ENCODE measurements around the gene CNKSR3. TPM values are rescaled to one million over a fixed set of nuclear protein-coding genes. Genes with fewer than 3 reads are reported as not detected.

Gene CNKSR3
- total and polyA plus RNA-seq, 4 experiments from 2014 or later = not detected

DNA sequence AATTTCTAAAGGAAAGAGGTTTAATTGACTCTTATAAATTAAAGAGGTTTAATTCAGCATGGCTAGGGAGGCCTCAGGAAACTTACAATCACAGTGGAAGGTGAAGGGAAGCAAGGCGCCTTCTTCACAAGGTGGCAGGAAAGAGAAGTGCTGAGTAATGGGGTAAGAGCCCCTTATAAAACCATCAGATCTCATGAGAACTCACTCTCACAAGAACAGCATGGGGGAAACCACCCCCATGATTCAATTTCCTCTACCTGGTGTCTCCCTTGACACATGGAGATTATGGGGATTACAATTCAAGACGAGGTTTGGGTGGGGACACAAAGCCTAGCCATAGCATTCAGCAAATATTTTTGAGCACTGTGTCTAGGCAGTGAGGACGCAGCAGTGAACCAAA is 150.0 kb downstream of the CNKSR3 start:
- no peak overlapping the region for H3K27ac Mint-ChIP-seq
- H3K9me3 Mint-ChIP-seq = peaks cover 0 to 2% (median 0%) of the 10 kb centered on the region in 8 donors
- H3K27me3 Mint-ChIP-seq = peaks cover 0 to 13% of the 10 kb centered on the region in 2 donors
- H3K9me3 ChIP-seq (ENCODE audit: control insufficient read depth in 1 of 2, low read length in 2 of 2) = no peaks in the 10 kb centered on the region
- CTCF ChIA-PET (ENCODE audit: partially characterized antibody) = no interaction called here
- no peak overlapping the region for H3K4me3 Mint-ChIP-seq
- no peaks in the 10 kb centered on the region for H3K36me3 ChIP-seq (ENCODE audit: insufficient read depth, low read length)
- H3K36me3 Mint-ChIP-seq = no peaks in the 10 kb centered on the region
- no peak overlapping the region for H3K4me3 ChIP-seq (ENCODE audit: low read length in 2 of 2)
- H3K4me1 ChIP-seq (ENCODE audit: insufficient read depth, low read length) = no peaks in the 10 kb centered on the region
- DNase-seq = no peak
- peaks cover 0 to 4% (median 1%) of the 10 kb centered on the region in 4 donors for H3K4me1 Mint-ChIP-seq
- H3K27me3 ChIP-seq (ENCODE audit: insufficient read depth, low read length) = no peaks in the 10 kb centered on the region
- intact Hi-C loops (cut with micrococcal nuclease) = no loop called here
- POLR2A ChIA-PET (ENCODE audit: partially characterized antibody) = no interaction called here
- no peak overlapping the region for H3K27ac ChIP-seq (ENCODE audit: low read depth, low read length)

DNA sequence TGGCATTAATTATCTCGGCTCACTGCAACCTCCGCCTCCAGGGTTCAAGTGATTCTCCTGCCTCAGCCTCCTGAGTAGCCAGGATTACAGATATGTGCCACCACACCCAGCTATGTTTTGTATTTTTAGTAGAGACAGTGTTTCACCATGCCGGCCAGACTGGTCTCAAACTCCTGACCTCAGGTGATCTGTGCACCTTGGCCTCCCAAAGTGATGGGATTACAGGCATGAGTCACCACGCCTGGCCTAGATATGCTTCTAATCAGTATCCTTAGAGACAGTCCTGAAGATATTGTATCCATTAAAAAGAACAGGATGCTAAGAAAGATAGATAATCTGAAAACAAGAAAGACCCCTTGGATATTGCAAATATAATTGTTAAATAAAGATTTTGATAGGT is 150.8 kb downstream of the CNKSR3 start:
- intact Hi-C loops (cut with micrococcal nuclease) = no loop called here
- CTCF ChIA-PET (ENCODE audit: partially characterized antibody) = no interaction called here

DNA sequence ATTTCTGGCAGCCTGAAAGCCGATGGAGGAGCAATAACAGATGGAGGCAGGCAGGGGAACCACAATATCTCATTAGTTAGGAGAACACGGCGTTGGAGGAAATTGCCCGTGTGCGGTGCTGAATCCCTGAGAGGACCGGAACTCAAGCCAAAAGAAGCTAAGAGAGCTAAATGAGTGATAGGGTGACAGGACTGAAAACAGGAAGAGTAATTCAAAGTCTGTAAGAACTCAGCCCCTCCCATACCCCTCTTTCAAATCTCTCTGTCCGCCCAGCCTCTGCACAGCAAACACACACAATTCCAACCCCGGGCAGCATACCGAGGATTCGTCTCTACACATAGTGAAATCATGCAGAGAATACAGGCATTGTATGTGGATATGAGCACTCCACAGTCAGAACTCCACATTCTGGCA is 151.3 kb downstream of the CNKSR3 start:
- intact Hi-C loops (cut with micrococcal nuclease) = no loop called here
- Histone ChIP-seq H3K27me3 (ENCODE audit: insufficient read depth, low read length) (no peaks in the 10 kb centered on the region), H3K4me3 (ENCODE audit: low read length in 2 of 2) (no peak overlapping the region), H3K9me3 (ENCODE audit: control insufficient read depth in 1 of 2, low read length in 2 of 2) (no peaks in the 10 kb centered on the region), H3K36me3 (ENCODE audit: insufficient read depth, low read length) (no peaks in the 10 kb centered on the region), H3K4me1 (ENCODE audit: insufficient read depth, low read length) (no peaks in the 10 kb centered on the region), H3K27ac (ENCODE audit: low read depth, low read length) (no peak overlapping the region)
- H3K4me3 Mint-ChIP-seq = peak overlapping the region in 4 of 8 donors; percentile 15 to 63 (median 52)
- peaks cover 0 to 5% (median 0%) of the 10 kb centered on the region in 8 donors for H3K9me3 Mint-ChIP-seq
- no peaks in the 10 kb centered on the region for H3K36me3 Mint-ChIP-seq
- DNase-seq = no peak
- POLR2A ChIA-PET (ENCODE audit: partially characterized antibody) = no interaction called here
- peak overlapping the region in 1 of 7 donors; percentile 58 for H3K27ac Mint-ChIP-seq
- H3K27me3 Mint-ChIP-seq = peaks cover 5 to 18% of the 10 kb centered on the region in 2 donors
- H3K4me1 Mint-ChIP-seq = peaks cover 0 to 11% (median 7%) of the 10 kb centered on the region in 4 donors
- CTCF ChIA-PET (ENCODE audit: partially characterized antibody) = no interaction called here

More for the DNA sequence above, 150.8 kb downstream of the CNKSR3 start:
- Mint-ChIP-seq H3K4me1 (peaks cover 0 to 7% (median 5%) of the 10 kb centered on the region in 4 donors), H3K27me3 (peaks cover under 1 to 15% of the 10 kb centered on the region in 2 donors), H3K36me3 (no peaks in the 10 kb centered on the region), H3K4me3 (no peak overlapping the region), H3K27ac (no peak overlapping the region), H3K9me3 (peaks cover 0 to 2% (median 0%) of the 10 kb centered on the region in 8 donors)
- Histone ChIP-seq H3K9me3 (ENCODE audit: control insufficient read depth in 1 of 2, low read length in 2 of 2) (no peaks in the 10 kb centered on the region), H3K36me3 (ENCODE audit: insufficient read depth, low read length) (no peaks in the 10 kb centered on the region), H3K27me3 (ENCODE audit: insufficient read depth, low read length) (no peaks in the 10 kb centered on the region), H3K27ac (ENCODE audit: low read depth, low read length) (no peak overlapping the region), H3K4me1 (ENCODE audit: insufficient read depth, low read length) (no peaks in the 10 kb centered on the region), H3K4me3 (ENCODE audit: low read length in 2 of 2) (no peak overlapping the region)
- POLR2A ChIA-PET (ENCODE audit: partially characterized antibody) = no interaction called here
- no peak for DNase-seq

DNA sequence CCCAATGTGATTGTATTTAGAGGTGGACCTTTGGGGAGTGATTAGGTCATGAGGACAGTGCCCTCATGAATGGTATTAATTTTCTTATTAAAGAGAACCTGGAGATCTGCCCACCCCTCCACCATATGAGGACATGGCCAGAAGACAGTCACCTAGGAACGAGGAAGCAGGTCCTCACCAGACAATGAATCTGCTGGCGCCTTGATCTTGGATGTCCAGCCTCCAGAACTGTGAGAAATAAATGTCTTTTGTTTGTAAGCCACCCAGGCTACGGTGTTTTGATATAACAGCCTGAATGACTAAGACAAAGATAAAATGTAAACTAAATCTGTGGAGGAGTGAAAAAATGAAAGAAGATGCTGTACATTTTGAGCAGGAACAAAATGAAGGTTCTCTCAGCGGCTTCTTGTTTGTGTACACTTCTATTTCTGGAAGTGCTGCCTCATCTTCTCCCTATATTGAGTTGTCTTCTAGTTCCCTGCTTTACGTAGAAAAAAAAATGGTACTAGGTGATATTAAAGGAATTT is 152.4 kb downstream of the CNKSR3 start:
- H3K9me3 Mint-ChIP-seq = peaks cover 0 to 6% (median 0%) of the 10 kb centered on the region in 8 donors
- H3K27ac Mint-ChIP-seq = no peak overlapping the region
- no peak for DNase-seq
- H3K27me3 Mint-ChIP-seq = peaks cover 6 to 18% of the 10 kb centered on the region in 2 donors
- intact Hi-C loops (cut with micrococcal nuclease) = no loop called here
- H3K27me3 ChIP-seq (ENCODE audit: insufficient read depth, low read length) = no peaks in the 10 kb centered on the region
- H3K4me1 Mint-ChIP-seq = peaks cover 0 to 12% (median 8%) of the 10 kb centered on the region in 4 donors
- ChIA-PET CTCF (ENCODE audit: partially characterized antibody) (no interaction called here), POLR2A (ENCODE audit: partially characterized antibody) (no interaction called here)
- no peak overlapping the region for H3K27ac ChIP-seq (ENCODE audit: low read depth, low read length)
- no peak overlapping the region for H3K4me3 Mint-ChIP-seq
- H3K36me3 ChIP-seq (ENCODE audit: insufficient read depth, low read length) = no peaks in the 10 kb centered on the region
- H3K36me3 Mint-ChIP-seq = no peaks in the 10 kb centered on the region
- no peaks in the 10 kb centered on the region for H3K9me3 ChIP-seq (ENCODE audit: control insufficient read depth in 1 of 2, low read length in 2 of 2)
- no peaks in the 10 kb centered on the region for H3K4me1 ChIP-seq (ENCODE audit: insufficient read depth, low read length)
- no peak overlapping the region for H3K4me3 ChIP-seq (ENCODE audit: low read length in 2 of 2)

DNA sequence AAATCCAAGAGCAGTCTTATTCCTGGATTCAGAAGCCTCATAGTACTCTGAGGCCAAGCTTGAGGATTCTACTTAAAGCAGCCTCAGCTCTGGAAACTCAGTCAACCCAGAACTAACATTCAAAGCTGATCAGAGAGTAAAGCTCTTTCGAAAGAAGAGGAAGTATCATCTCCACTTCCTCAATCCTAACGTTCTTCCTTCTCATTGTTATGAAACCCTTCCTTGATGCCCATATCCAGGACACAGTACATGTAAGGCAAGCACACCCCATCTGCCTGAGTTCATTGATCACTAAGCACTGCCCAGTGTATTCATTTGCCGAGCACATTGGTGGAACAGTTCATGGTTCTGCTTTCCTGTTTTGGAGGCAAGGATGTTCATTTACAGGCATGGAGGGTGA is 153.8 kb downstream of the CNKSR3 start, which contains the start of gene IPCEF1:
TSS of gene IPCEF1 (minus strand) at position 114 of the 400 bp plus-strand sequence. CDS start 90,856 bp downstream, outside the sequence.
- Mint-ChIP-seq H3K4me3 (no peak within 1 kb of the TSS), H3K4me1 (peaks cover 0 to 15% (median 8%) of the 10 kb centered on the region in 4 donors), H3K27ac (no peak within 1 kb of the TSS), H3K9me3 (peaks cover 0 to 6% (median 0%) of the 10 kb centered on the region in 8 donors), H3K27me3 (peaks cover 6 to 20% of the 10 kb centered on the region in 2 donors), H3K36me3 (no peaks in the 10 kb centered on the region)
- POLR2A ChIA-PET (ENCODE audit: partially characterized antibody) = no interaction called here
- no peak within 1 kb of the TSS for H3K4me3 ChIP-seq (ENCODE audit: low read length in 2 of 2)
- intact Hi-C loops (cut with micrococcal nuclease) = no loop called here
- CTCF ChIA-PET (ENCODE audit: partially characterized antibody) = no interaction called here
- no peaks in the 10 kb centered on the region for H3K4me1 ChIP-seq (ENCODE audit: insufficient read depth, low read length)
- H3K27me3 ChIP-seq (ENCODE audit: insufficient read depth, low read length) = no peaks in the 10 kb centered on the region
- H3K9me3 ChIP-seq (ENCODE audit: control insufficient read depth in 1 of 2, low read length in 2 of 2) = no peaks in the 10 kb centered on the region
- DNase-seq = no peak
- no peaks in the 10 kb centered on the region for H3K36me3 ChIP-seq (ENCODE audit: insufficient read depth, low read length)
- H3K27ac ChIP-seq (ENCODE audit: low read depth, low read length) = no peak within 1 kb of the TSS

DNA sequence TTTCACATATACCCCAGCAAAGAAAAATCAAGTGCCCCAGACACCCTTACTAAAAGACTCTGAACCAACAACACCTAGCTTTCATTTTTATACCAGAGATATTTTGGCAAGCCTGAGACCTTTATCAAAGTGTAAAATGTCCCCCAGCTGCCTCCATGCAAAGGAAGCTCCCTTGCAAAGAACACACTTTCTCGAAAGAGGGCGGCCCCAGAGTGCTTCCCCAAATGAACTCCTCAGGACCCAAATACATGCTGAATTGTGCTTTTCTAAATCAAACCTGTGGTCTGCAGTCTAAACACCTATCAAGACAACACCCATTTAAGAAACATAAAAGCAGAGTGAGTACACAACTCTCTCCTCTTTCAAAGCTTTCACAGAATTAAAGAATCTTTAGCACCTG is 154.4 kb downstream of the CNKSR3 start:
- no peaks in the 10 kb centered on the region for H3K4me1 ChIP-seq (ENCODE audit: insufficient read depth, low read length)
- H3K27me3 ChIP-seq (ENCODE audit: insufficient read depth, low read length) = no peaks in the 10 kb centered on the region
- no peaks in the 10 kb centered on the region for H3K9me3 ChIP-seq (ENCODE audit: control insufficient read depth in 1 of 2, low read length in 2 of 2)
- H3K4me1 Mint-ChIP-seq = peaks cover 0 to 15% (median 8%) of the 10 kb centered on the region in 4 donors
- no peak for DNase-seq
- POLR2A ChIA-PET (ENCODE audit: partially characterized antibody) = no interaction called here
- no peak overlapping the region for H3K27ac Mint-ChIP-seq
- no peak overlapping the region for H3K4me3 Mint-ChIP-seq
- peaks cover 6 to 20% of the 10 kb centered on the region in 2 donors for H3K27me3 Mint-ChIP-seq
- peaks cover 0 to 6% (median 0%) of the 10 kb centered on the region in 8 donors for H3K9me3 Mint-ChIP-seq
- no peak overlapping the region for H3K4me3 ChIP-seq (ENCODE audit: low read length in 2 of 2)
- H3K36me3 ChIP-seq (ENCODE audit: insufficient read depth, low read length) = no peaks in the 10 kb centered on the region
- no peaks in the 10 kb centered on the region for H3K36me3 Mint-ChIP-seq
- CTCF ChIA-PET (ENCODE audit: partially characterized antibody) = no interaction called here
- H3K27ac ChIP-seq (ENCODE audit: low read depth, low read length) = no peak overlapping the region
- intact Hi-C loops (cut with micrococcal nuclease) = no loop called here

DNA sequence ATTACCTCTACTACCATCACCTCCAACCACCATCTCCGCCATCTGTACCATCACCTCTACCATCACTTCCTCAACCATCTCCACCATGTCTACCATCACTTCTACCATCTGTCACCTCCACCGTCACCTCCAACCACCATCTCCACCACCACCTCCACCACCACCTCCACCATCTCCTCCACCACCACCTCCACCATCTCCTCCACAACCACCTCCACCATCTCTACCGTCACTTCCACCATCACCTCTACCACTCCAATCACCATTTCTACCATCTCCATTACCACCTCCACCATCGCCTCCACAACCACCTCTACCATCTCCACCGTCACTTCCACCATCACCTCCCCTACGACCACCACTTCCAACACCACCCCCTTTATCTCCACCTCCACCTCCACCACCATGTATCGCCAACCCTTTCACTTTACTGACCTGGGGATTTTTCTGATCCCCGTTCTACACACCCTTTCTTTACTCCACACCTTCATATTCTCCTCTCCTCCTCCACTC is 156.2 kb downstream of the CNKSR3 start:
- ChIA-PET CTCF (ENCODE audit: partially characterized antibody) (no interaction called here), POLR2A (ENCODE audit: partially characterized antibody) (no interaction called here)

More for the DNA sequence above, 156.2 kb downstream of the CNKSR3 start:
- DNase-seq = no peak
- Histone ChIP-seq H3K9me3 (ENCODE audit: control insufficient read depth in 1 of 2, low read length in 2 of 2) (no peaks in the 10 kb centered on the region), H3K4me3 (ENCODE audit: low read length in 2 of 2) (no peak overlapping the region), H3K4me1 (ENCODE audit: insufficient read depth, low read length) (no peaks in the 10 kb centered on the region), H3K27ac (ENCODE audit: low read depth, low read length) (no peak overlapping the region), H3K27me3 (ENCODE audit: insufficient read depth, low read length) (no peaks in the 10 kb centered on the region), H3K36me3 (ENCODE audit: insufficient read depth, low read length) (no peaks in the 10 kb centered on the region)
- no peak overlapping the region for H3K4me3 Mint-ChIP-seq
- peaks cover 0 to 15% (median 8%) of the 10 kb centered on the region in 4 donors for H3K4me1 Mint-ChIP-seq
- intact Hi-C loops (cut with micrococcal nuclease) = no loop called here
- peaks cover 6 to 19% of the 10 kb centered on the region in 2 donors for H3K27me3 Mint-ChIP-seq
- peaks cover 0 to 6% (median 0%) of the 10 kb centered on the region in 8 donors for H3K9me3 Mint-ChIP-seq
- no peaks in the 10 kb centered on the region for H3K36me3 Mint-ChIP-seq
- no peak overlapping the region for H3K27ac Mint-ChIP-seq
